Suprapubic skin (tissue), 4 donors: ENCODE measurements around the gene AGTR2. TPM values are rescaled to one million over a fixed set of nuclear protein-coding genes. Genes with fewer than 3 reads are reported as not detected.
A peak's percentile ranks its signal among the peaks of the same experiment; 100 is the strongest.

Source experiments
- DNase-seq, 2 donors: peaks; one replicate each; pipeline ENCODE4 v3.0.0-alpha.2; 2019; ENCODE audit warnings: low spot score in 2 of 2
- H3K27ac ChIP-seq: fragments of 200-600 bp; sonication (generic); one replicate; pipeline ENCODE4 v1.5.1; 2019
- H3K27me3 ChIP-seq: fragments of 200-600 bp; sonication (generic); one replicate; pipeline ENCODE4 v1.5.1; 2019
- H3K36me3 ChIP-seq: fragments of 200-600 bp; sonication (generic); one replicate; pipeline ENCODE4 v1.5.1; 2019
- H3K4me1 ChIP-seq: fragments of 200-600 bp; sonication (generic); one replicate; pipeline ENCODE4 v1.5.1; 2019
- H3K4me3 ChIP-seq: fragments of 200-600 bp; sonication (generic); one replicate; pipeline ENCODE4 v1.5.1; 2019; ENCODE audit warnings: mild to moderate bottlenecking
- H3K9me3 ChIP-seq: fragments of 200-600 bp; sonication (generic); one replicate; pipeline ENCODE4 v1.5.1; 2019
- CTCF ChIP-seq, 2 donors: fragments of 200-600 bp in 1 of 2; fragments of 450-650 bp in 1 of 2; sonication (generic) in 1 of 2; IDR thresholded peaks; one replicate each; pipeline ENCODE4 v1.5.1; 2016 to 2019; ENCODE audit warnings: antibody characterized with exemption in 2 of 2, mild to moderate bottlenecking in 1 of 2, moderate library complexity in 1 of 2
- EP300 ChIP-seq: sonication (generic); formaldehyde crosslinking; IDR thresholded peaks from one replicate; pipeline ENCODE4 v1.6.1; 2017; ENCODE audit warnings: antibody characterized with exemption
- POLR2A ChIP-seq, 2 donors: fragments of 450-650 bp; IDR thresholded peaks; one replicate each; pipeline ENCODE4 v1.6.1; 2017; ENCODE audit warnings: antibody characterized with exemption in 2 of 2, mild to moderate bottlenecking in 2 of 2, moderate library complexity in 2 of 2
- POLR2AphosphoS5 ChIP-seq, 3 donors: sonication (generic); formaldehyde crosslinking; IDR thresholded peaks; one replicate each; pipeline ENCODE4 v1.6.1; 2017; ENCODE audit warnings: antibody characterized with exemption in 3 of 3
- WGBS: methylation state at CpG from one replicate; pipeline ENCODE4 v1.1.5; 2018; 5-methylcytosine and 5-hydroxymethylcytosine counted together
- total RNA-seq, 4 donors: library from RNA; depleted of rRNA; stranded (reverse); fragments of >200 nt; gene quantifications; one replicate each; pipeline ENCODE4 v1.1.0, GENCODE V29; 2016

Gene AGTR2
- total RNA-seq, 4 donors from 2014 or later = not detected

- Histone ChIP-seq H3K27me3 (no peaks in the 10 kb centered on the region), H3K9me3 (no peaks in the 10 kb centered on the region), H3K4me3 (no peak overlapping the region), H3K27ac (no peak overlapping the region), H3K4me1 (no peaks in the 10 kb centered on the region), H3K36me3 (no peaks in the 10 kb centered on the region)
- TF ChIP-seq CTCF (IDR thresholded peaks at IDR 0.05) (no peak), EP300 (no peak), POLR2AphosphoS5 (IDR thresholded peaks at IDR 0.05) (no peak), POLR2A (IDR thresholded peaks at IDR 0.05) (no peak)
- DNase-seq = no peak
Measured at GRCh38 chrX:116185163-116185562, 14.6 kb downstream of the AGTR2 start.

- Histone ChIP-seq H3K9me3 (no peaks in the 10 kb centered on the region), H3K4me1 (no peaks in the 10 kb centered on the region), H3K27ac (no peak overlapping the region), H3K36me3 (no peaks in the 10 kb centered on the region), H3K4me3 (no peak overlapping the region), H3K27me3 (no peaks in the 10 kb centered on the region)
- DNase-seq = no peak
- TF ChIP-seq CTCF (IDR thresholded peaks at IDR 0.05) (no peak), POLR2A (IDR thresholded peaks at IDR 0.05) (no peak), EP300 (no peak), POLR2AphosphoS5 (IDR thresholded peaks at IDR 0.05) (no peak)
Measured at GRCh38 chrX:116194649-116195048, 24.1 kb downstream of the AGTR2 start.

GRCh38 chrX:116198235-116198634, 27.7 kb downstream of the AGTR2 start:
- TF ChIP-seq CTCF (IDR thresholded peaks at IDR 0.05) = no peak
- TF ChIP-seq POLR2A (IDR thresholded peaks at IDR 0.05) = no peak
- no peak for TF ChIP-seq EP300
- no peak for TF ChIP-seq POLR2AphosphoS5 (IDR thresholded peaks at IDR 0.05)
- H3K9me3 ChIP-seq = no peaks in the 10 kb centered on the region
- H3K36me3 ChIP-seq = no peaks in the 10 kb centered on the region
- no peak for DNase-seq
- no peaks in the 10 kb centered on the region for H3K4me1 ChIP-seq
- no peak overlapping the region for H3K27ac ChIP-seq
- 26% methylated on average over 3 of the region's 3 CpGs for WGBS
- H3K27me3 ChIP-seq = no peaks in the 10 kb centered on the region
- no peak overlapping the region for H3K4me3 ChIP-seq

- Histone ChIP-seq H3K27ac (no peak overlapping the region), H3K4me1 (no peaks in the 10 kb centered on the region), H3K36me3 (no peaks in the 10 kb centered on the region), H3K9me3 (no peaks in the 10 kb centered on the region), H3K27me3 (no peaks in the 10 kb centered on the region), H3K4me3 (no peak overlapping the region)
- DNase-seq = no peak
- TF ChIP-seq POLR2A (IDR thresholded peaks at IDR 0.05) = no peak
- TF ChIP-seq POLR2AphosphoS5 (IDR thresholded peaks at IDR 0.05) = no peak
- TF ChIP-seq CTCF (IDR thresholded peaks at IDR 0.05) = no peak
- no peak for TF ChIP-seq EP300
- WGBS = 50% methylated on average over 3 of the region's 3 CpGs
Measured at GRCh38 chrX:116198810-116199209, 28.3 kb downstream of the AGTR2 start.

GRCh38 chrX:116204932-116205331, 34.4 kb downstream of the AGTR2 start:
- no peak for TF ChIP-seq EP300
- TF ChIP-seq CTCF (IDR thresholded peaks at IDR 0.05) = peak; percentile 31 to 43
- H3K36me3 ChIP-seq = no peaks in the 10 kb centered on the region
- DNase-seq = no peak
- no peak overlapping the region for H3K27ac ChIP-seq
- H3K4me3 ChIP-seq = no peak overlapping the region
- 1% methylated on average over 3 of the region's 3 CpGs for WGBS
- H3K4me1 ChIP-seq = no peaks in the 10 kb centered on the region
- H3K27me3 ChIP-seq = no peaks in the 10 kb centered on the region
- no peaks in the 10 kb centered on the region for H3K9me3 ChIP-seq
